ENCODE results near the gene TOB2.

GRCh38 chr22:41480397-41480735, 33.8 kb upstream of the TOB2 start:
- TF ChIP-seq YY1 (IDR thresholded peaks at IDR 0.05; ENCODE audit: insufficient read depth, insufficient read length) (no peak), SUZ12 (IDR thresholded peaks at IDR 0.05; ENCODE audit: extremely low read depth, insufficient read depth, insufficient read length) (no peak)

Measured in NT2/D1 (cell line).